Measurements from ENCODE around the gene BNIP5.

BNIP5 gene, protein sequence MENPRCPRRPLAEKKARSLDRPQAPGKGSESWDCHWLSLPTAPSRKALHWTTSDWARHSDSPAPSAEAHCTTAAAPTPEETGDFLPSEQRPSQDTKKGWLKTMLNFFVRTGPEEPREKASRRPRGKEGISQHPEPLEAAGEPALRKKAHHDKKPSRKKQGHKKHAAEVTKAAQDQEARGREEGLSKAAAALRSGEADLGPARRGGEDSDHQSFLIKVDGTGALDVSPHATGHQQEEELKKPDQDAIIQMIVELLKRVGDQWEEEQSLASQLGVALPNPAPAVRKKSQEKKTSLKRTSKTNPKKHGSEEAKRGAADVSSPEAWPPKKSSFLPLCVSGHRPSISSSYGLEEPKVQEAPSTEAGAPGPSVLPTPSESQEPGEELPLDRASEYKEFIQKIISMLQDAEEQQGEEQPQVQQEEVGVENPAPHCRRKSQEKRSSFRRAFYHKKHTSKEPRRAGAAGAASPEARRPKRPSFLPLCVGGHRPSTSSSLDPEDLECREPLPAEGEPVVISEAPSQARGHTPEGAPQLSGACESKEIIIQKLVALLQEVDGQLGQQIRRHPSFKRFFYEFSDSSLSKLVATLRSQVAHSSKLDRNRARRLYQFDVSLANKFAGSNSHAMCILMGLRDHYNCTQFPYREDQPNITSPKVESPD
- 0 reads per million in 2 experiments for total RNA-seq

DNA sequence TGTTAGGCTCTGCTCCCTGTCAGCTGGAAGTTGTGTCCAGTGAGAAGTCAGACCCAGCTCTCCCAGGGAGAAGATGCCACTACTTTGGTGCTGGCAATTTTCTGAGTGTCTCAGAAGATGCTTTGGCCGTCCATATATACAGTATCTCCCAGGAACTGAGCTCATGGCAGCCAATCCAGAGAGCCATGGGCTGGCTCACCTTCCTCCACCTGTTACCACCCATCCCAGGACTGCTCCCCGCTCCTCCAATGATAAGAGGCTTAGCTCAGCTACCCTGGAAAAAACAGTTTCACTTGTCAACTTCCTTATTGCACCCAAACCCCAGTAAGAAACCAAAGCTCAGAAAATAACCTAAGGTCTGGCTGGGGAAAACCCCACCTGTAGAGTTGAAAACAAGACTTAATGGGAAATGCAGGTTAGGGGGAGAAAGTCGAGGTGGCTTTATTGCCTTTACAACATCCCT, at the start of gene BNIP5:
BNIP5 (minus strand) TSS at position 110 of the 463 bp plus-strand sequence. CDS start 6,198 bp downstream, outside the sequence.
- DNase-seq (ENCODE audit: low read depth), result no peak

DNA sequence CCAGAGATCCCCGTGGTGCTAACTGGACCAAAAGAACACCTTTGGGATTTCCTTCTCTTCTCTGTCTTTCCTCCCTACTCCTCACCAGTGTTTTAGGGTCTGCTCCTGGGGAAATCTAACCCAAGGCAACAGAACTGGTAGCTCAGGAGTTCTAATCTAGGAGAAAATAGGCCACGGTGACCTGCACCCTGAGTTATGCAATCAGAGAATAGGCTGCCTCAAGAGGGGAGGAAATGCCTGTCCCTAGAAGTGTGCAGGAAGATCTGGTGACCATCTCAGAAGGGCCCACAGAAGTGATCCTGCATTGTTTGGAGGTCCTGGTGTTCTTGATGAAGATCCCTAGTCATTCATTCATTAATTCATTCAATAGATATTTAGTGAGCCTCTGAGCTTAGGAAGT, 47.4 kb upstream of the BNIP5 start:
- DNase-seq (ENCODE audit: low read depth), result no peak

DNA sequence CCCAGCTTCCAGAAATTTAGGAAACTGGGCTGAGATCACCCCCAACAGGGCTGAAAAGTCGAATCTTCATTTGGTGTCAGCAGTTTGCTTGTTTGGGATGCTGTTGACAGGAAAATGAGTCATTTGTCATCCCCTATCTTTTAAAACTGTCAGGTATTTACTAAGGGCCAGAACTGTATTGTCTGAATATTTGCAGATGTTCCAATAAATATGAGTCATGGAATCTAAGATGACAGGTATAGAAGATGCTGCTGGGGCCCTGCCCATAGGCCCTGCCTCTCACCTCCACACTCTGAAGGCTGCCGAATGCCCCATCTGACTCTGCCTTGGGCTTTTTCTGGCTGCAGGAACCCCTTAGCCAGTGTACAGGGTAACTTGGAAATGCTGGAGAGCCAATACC, 46.9 kb upstream of the BNIP5 start:
- DNase-seq (ENCODE audit: low read depth), result no peak

DNA sequence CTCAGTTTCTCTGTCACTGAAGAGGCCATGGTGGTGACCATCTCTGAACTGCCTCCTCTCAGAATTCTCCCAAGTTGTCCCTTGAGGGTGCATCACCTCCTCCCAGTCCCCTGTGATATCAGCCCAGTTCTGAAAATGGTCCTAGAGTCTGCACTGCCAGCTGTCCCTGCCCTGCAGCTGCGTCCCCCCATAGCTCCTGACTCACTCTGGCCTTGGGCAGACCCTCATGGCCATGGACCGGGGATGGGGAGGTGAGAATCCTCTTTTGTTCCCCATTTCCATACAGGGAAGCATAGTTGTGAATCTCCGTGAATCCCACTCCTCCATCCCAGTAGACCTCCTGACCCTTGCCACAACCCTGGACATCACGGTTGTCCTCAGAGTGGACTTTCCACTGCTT, 46.3 kb upstream of the BNIP5 start:
- DNase-seq (ENCODE audit: low read depth), result no peak

DNA sequence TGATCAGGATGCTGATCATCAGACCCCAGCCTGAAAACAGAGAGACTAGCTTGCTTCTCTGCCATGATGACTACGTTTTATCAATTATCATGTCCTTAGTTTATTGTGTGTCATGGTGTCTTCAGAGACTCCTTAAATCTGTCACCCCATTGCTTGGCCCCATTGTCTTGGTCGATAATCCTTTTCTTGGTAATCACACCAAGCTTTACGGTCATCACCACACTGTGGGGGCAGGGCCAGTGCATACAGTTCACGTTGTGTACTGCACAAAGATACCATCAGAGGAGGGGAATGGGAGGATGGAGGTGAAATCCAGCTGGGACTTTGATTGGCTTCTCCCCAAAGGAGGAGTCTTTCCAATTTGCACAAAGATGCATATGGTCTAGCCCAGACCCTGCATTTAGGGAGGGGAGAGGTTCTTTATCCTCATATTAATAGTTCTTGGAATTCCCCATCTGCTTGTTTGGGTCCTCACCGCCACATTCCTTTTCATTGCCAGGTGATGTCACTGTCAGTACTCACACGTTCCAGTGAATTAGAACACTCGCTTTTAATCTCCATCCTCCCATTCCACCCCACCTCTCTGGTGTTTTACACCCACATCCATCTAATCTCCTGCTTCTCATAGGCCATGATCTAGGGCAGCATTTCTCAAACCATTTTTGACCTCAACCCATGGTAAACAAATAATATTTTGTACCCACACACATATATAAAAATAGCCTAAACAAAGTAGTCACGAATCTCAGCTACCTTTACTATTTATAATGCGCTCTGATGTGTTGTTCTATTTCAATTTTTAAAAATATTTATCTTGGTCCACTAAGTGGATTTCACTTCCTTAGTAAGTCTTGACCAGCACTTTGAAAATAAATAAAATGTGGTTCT, 45.1 kb upstream of the BNIP5 start:
- no peak for DNase-seq (ENCODE audit: low read depth)

DNA sequence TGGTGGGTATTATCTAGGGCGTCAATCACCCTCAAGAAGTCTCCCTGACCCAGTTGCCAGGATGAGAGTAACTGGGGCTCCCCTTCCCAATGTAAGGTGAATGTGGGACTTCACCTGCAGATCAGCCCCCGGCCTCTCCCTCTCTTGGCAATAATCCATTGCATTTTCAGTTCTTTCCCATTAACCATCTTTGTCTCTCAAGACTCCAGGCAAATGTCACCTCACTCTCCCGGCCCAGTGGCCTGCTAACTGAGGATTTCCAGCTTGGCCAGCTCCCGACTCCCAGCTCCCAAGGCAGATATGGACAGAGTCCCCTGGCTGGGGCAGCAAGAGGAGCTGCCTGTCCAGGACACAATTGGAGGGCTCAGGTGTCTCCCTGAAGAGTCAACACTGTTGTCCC, 43.5 kb upstream of the BNIP5 start:
- DNase-seq (ENCODE audit: low read depth), result no peak

DNA sequence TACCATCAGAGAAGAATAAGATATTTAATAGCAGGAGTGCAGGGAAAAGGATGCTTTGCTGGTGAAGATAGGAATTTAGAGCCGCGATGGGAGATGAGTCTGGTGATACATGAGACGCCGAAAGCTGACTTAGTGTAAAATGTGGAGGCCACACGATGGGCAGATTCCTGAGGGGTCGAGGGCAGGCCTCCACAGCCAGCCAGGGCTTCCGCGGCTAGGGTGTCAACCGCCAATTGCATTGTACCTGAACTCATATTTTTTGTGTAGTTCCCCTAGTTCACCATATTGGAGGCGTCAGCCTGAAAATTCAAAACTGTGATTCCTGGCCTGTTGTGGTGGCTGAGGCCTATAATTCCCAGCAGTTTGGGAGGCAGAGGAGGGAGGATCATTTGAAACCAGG, 42.2 kb upstream of the BNIP5 start:
- DNase-seq (ENCODE audit: low read depth), result no peak

DNA sequence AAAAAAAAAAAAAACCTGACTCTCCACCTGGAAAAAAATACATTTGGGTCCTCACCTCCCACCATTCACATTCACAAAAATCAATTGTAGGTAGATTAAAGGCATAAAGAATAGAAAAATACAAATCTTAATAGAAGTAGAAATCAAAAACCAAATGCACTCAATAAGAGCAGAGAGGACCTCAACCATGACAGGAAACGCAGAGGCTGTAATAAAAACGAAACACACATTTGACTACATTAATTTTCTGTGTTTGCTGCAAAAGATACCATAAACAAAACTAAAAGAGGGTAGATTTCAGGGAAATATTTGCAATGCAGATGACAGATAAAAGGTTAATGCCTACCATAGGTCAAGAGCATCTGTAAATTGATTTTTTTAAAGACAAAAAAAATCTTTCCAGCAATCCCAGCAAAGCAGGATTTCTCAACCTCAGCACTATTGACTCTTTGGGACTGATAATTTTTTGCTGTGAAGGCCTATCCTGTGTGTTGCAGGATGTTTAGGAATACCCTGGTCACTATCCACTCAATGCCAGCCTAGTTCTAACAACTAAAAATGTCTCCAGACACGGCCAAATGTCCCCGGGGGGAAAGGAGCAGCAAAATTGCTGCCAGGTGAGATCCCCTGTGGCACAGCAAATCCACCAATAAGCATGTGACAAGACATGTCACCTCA, 41.7 kb upstream of the BNIP5 start:
- DNase-seq (ENCODE audit: low read depth), result no peak

DNA sequence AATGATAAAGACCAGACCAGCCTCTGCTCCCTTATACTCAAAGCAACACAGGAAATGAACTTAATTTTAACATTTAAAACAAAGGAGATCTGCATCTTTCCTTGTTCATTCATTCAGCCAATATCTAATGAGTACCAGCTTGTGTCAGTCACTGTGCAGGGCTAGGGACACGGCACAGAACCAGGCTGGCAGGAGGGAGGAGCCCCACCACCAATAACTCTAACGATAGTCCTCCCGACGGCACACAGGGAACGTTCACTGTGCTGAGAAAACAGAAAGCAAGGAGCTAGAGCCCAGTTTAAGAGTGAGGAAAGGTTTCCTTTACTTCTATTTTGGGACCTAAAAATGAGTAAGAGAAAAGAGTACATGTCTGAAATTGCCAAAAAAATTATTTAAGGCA, 40.9 kb upstream of the BNIP5 start:
- DNase-seq (ENCODE audit: low read depth), result no peak

DNA sequence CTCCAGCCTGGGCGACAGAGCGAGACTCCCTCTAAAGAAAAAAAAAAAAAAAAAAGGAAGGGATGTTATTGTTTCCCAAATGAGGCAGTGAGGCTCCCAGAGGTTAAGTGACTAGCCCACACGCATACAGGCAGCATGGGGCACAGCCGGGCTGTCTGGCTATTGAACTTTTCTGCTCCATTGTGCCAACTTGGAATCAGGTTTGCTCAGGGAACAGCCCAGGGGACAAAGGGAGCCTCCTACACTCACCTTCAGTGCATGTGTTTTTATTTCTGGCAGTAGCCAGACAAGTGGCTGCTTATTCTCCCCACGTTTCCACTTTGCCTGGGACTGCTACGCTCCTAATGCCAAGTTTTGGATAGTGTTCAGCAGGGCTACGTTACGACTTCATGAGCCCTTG, 40.1 kb upstream of the BNIP5 start:
- no peak for DNase-seq (ENCODE audit: low read depth)

DNA sequence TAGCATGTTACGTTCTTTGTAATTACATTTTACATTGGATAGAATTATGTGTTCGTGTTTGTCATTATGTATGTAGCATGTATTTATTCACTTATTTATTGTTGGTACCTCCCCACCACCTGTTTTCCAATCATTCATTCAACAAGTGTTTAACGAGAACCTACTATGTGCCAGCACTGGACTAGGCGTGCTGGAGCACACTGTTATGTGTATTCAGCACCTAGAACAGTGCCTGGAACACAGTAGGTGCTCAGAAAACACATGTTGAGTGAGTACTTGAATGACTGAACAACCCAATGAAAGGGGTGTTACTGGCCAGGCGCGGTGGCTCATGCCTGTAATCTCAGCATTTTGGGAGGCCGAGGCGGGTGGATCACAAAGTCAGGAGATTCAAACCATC, 39.5 kb upstream of the BNIP5 start:
- DNase-seq (ENCODE audit: low read depth), result no peak

DNA sequence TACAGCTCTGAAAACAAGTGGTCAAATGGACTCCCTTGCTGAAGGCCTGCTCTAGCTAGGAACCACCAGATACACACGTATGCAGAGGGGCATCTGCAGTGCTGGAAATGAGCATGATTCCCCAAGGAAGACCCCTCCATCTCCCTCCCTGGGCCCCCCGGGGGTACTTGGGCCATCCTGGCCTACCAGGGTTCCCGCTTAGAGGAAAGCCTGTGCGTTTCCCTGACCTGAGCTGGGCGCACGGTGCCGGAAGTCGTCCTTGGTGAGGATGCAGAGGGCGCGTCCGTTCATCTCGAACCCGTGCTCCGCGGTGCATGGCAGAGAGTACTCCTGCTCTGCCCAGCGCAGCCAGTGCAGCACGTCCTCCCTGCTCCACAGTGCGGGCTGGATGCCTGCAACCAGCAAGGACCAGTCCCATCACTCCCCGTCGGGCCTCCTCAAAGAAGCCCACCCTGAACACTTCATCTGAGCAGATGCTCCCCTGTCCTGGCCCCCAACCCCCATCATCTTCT, 39.0 kb upstream of the BNIP5 start:
- DNase-seq (ENCODE audit: low read depth), result no peak

DNA sequence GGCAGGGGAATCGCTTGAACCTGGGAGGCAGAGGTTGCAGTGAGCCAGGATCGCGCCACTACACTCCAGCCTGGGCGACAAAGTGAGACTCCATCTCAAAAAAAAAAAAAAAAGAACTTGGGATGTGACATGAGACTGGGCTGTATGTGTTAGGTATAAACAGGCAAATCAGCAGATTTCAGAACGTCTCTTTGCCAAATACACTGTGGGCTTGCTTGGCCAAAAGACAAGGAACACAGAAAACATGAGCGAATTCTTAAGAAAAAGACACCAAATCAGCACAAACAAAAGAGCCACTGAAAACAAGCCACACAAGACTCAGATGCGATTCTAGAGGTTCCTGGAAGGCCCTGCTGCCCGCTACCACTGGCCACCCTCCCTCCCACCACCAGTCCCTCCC, 38.3 kb upstream of the BNIP5 start:
- no peak for DNase-seq (ENCODE audit: low read depth)

DNA sequence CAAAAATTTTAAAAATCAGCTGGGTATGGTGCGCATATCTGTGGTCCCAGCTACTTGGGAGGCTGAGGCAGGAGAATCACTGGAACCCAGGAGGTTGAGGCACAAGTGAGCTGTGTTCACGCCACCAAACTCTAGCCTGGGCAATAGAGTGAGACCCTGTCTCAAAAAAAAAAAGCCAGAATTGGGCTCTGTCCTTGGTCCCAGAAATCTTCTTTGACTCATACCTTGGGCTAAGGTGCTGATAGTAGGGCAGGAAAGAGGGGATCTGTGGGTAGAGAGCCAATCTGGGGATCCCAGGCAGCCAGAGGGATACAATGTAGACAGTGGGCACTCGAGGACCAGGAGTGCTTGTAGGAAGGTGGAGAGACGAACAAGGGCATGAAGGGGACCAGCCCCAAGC, 37.5 kb upstream of the BNIP5 start:
- no peak for DNase-seq (ENCODE audit: low read depth)

DNA sequence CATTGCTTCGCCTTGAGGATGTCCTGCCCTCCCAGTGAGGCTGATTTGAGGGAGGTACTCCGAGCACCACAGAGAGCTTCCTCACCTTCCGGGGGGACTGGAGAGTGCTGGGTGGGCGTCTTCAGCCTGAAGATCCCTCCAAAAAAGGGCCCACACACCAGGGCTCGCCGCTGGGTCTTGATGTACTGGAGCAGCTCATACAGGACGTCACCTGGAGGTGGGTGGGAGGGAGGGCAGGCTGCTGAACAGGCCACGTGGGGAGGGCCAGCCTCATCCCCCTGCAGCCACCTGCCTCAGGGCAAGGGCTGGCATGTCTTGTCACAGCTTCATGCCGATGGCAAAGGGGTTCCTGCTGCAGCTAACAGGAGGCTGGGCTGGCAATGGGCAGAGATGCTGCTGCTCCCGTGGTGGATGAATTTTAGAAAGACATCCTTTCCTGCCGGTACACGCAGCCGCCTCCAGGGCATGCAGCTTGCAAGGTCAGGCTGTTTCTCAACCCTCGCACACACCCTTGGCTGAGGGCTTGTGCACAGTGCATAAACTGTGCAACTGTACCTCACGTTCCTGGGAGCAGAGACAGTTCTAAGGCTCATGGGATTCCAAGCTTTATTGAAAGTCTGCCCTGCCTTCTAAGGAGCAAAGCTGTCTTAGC, 36.8 kb upstream of the BNIP5 start:
- no peak for DNase-seq (ENCODE audit: low read depth)

DNA sequence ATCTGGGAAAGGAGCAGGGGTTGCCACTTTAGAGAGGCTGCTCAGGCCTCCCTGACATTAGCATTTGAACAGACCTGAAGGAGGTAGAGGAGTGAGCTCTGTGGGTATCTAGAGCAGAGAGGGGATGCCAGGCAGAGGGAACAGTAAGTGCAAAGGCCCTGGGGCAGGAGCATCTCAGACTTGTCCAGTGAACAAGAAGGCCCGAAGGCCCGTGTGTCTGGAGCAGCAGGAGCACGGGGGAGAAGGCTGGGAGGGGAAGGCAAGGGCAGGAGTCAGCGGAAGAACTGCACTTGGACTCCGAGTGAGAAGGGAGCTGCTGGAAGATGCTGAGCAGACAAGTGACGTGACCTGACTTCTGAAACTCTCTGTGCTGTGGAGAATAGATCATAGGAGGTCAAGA, 35.4 kb upstream of the BNIP5 start:
- DNase-seq (ENCODE audit: low read depth), result no peak

DNA sequence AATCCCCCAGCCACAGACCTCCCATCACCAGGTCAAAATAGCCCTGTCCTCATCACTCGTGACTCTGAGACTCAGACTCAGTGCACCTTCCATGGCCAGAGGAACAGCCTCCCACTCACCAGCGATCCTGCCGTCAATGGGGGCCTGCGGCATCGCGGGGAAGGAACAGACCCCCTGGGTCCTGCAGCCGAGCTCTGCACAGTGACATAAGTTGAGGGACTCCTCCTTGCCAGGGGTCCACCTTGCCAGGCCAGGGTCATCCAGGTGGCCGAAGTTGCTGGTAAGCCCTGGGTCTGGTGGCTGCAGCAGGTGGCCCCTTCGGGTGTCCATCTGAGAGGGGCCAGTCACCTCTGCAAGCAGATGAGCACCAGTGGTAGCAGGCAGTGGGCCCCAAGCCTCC, 34.5 kb upstream of the BNIP5 start:
- DNase-seq (ENCODE audit: low read depth), result no peak

DNA sequence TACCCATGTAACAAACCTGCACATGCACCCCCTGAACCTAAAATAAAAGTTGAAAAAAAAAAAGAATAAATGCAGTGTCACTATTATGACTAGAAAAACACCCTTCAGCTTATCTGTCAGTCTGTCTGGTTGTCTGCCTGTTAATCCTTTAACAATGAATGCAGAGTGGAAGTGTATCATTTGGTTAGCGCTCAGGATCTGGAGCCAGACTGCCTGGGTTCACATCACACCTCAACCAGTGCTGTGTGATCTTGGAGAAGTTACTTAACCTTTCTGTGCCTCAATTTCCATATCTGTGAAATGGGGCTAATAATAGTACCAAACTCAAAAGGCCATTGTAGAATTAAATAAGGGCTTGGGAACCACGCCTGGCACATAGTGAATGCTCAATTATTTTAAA, 34.0 kb upstream of the BNIP5 start:
- no peak for DNase-seq (ENCODE audit: low read depth)

DNA sequence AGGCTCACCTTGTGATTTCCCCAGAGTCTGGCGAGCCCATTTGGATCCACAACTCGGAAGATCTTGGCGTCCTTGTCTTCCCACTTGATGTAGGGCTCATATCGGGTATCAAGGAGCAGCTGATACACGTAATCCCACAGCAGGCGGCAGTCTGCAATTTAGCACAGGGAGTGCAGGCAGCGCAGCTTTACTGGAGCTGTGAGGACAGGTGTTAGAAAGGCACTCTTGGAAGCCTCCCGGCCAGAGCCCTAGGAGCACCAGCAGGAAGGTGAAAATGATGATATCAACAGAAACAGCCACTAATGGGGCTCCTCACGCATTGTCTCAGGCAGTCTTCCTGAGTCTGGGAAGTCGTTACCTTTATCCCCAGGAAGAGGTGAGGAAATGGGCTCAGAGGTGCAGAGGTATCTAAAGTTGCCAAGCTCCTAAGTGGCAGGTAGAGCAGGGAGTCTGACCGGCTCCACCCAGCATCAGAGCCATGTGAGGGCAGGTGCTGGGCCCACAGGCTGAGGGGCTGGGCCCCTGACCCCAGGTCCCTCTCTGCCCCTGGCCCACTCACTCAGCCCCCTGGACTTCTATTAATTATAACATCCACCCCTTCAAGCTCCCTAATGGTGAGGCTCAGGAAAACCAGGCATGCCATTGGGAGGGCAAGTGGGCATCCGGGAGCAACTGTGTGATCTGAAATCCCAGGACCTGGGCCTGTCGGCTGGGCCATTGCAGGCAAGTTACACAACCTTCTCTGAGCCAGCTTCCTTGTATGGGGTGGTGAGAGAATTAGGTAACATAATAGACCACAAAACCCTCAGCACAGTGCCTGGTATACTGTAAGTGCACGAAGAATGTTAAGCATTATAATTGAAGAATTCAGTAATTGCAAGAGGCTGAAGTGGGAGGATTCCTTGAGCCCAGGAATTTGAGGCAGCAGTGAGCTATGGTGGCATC, 32.5 kb upstream of the BNIP5 start:
- DNase-seq (ENCODE audit: low read depth), result no peak

DNA sequence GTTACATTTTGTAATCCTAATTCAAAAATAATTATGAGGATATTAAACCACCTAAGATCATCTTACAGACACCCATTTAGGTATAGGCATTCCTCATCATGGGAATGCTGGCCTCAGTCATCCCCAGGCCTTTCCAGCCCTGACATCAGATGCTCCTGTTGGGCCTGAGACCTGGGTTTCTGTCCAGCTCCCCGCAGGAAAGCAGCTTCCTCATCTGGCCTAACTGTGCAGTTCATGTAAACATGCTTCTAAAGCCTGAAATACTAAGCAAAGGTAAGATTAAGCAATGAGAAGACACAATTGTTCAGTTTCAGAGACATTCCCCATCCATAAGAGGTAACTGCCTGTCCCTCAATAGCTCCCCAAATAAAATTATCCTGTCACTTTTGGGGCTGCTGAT, 31.7 kb upstream of the BNIP5 start:
- no peak for DNase-seq (ENCODE audit: low read depth)
